GM23338 (cell line): Measurements from ENCODE around the gene AXIN2. TPM values are rescaled to one million over a fixed set of nuclear protein-coding genes. Genes with fewer than 3 reads are reported as not detected.

ENCODE experiments used
- ATAC-seq: fragments of 200-7000 bp; cut with Tn5 transposase; 3 replicates; pipeline ENCODE4 v1.9.1; 2020
- DNase-seq: peaks from one replicate; pipeline ENCODE4 v3.0.0-alpha.2; 2015; ENCODE audit warnings: low spot score
- H2AFZ ChIP-seq: fragments of 200-600 bp; sonication (generic); 2 replicates; pipeline ENCODE4 v1.8.0; 2016; ENCODE audit warnings: antibody characterized with exemption, mild to moderate bottlenecking, moderate library complexity
- H3F3A ChIP-seq: fragments of 200-600 bp; sonication (generic); replicated peaks from 2 replicates; pipeline ENCODE4 v1.8.0; 2017; ENCODE audit warnings: antibody characterized with exemption, mixed run types, low read depth
- H3K27ac ChIP-seq: fragments of 200-600 bp; sonication (generic); 2 replicates; pipeline ENCODE4 v1.6.1; 2016; ENCODE audit warnings: low read depth
- H3K27me3 ChIP-seq: fragments of 200-600 bp; sonication (generic); 2 replicates; pipeline ENCODE4 v1.8.0; 2016; ENCODE audit warnings: mild to moderate bottlenecking, mixed run types, moderate library complexity; ENCODE audit not compliant: insufficient read depth
- H3K36me3 ChIP-seq: fragments of 200-600 bp; sonication (generic); 2 replicates; pipeline ENCODE4 v1.8.0; 2016; ENCODE audit warnings: mild to moderate bottlenecking; ENCODE audit not compliant: insufficient read depth
- H3K4me1 ChIP-seq: fragments of 200-600 bp; sonication (generic); 2 replicates; pipeline ENCODE4 v1.8.0; 2016; ENCODE audit warnings: mild to moderate bottlenecking, moderate library complexity; ENCODE audit not compliant: insufficient read depth
- H3K4me2 ChIP-seq: fragments of 200-600 bp; sonication (generic); 2 replicates; pipeline ENCODE4 v1.7.1; 2017; ENCODE audit warnings: mixed run types
- H3K4me3 ChIP-seq: fragments of 200-600 bp; sonication (generic); 2 replicates; pipeline ENCODE4 v1.6.1; 2016; ENCODE audit warnings: mixed run types
- H3K79me2 ChIP-seq: fragments of 200-600 bp; sonication (generic); replicated peaks from 2 replicates; pipeline ENCODE4 v1.8.0; 2017; ENCODE audit warnings: mild to moderate bottlenecking; ENCODE audit not compliant: insufficient read depth
- H3K9me2 ChIP-seq: fragments of 200-600 bp; sonication (generic); 2 replicates; pipeline ENCODE4 v1.8.0; 2017; ENCODE audit not compliant: insufficient read depth
- H4K20me1 ChIP-seq: fragments of 200-600 bp; sonication (generic); replicated peaks from 2 replicates; pipeline ENCODE4 v1.8.0; 2017; ENCODE audit warnings: mild to moderate bottlenecking; ENCODE audit not compliant: insufficient read depth
- H3K27ac Mint-ChIP-seq: 2 replicates; pipeline ENCODE4 v1.8.0; 2020; ENCODE audit warnings: inconsistent platforms, mild to moderate bottlenecking, moderate library complexity, mixed read lengths
- H3K27me3 Mint-ChIP-seq: 3 replicates; pipeline ENCODE4 v1.8.0; 2022; ENCODE audit warnings: low read depth, mild to moderate bottlenecking, moderate library complexity, mixed read lengths, inconsistent platforms; ENCODE audit not compliant: insufficient read depth, poor library complexity
- H3K36me3 Mint-ChIP-seq: 3 replicates; pipeline ENCODE4 v1.8.0; 2021; ENCODE audit warnings: low read depth, mild to moderate bottlenecking, inconsistent platforms, moderate library complexity, mixed read lengths
- H3K4me1 Mint-ChIP-seq: 3 replicates; pipeline ENCODE4 v1.8.0; 2020; ENCODE audit warnings: mild to moderate bottlenecking, inconsistent platforms, mixed read lengths
- H3K4me3 Mint-ChIP-seq: 3 replicates; pipeline ENCODE4 v1.8.0; 2021; ENCODE audit warnings: moderate library complexity, mild to moderate bottlenecking, inconsistent platforms, mixed read lengths
- H3K9me3 Mint-ChIP-seq: 3 replicates; pipeline ENCODE4 v1.8.0; 2020; ENCODE audit warnings: moderate library complexity, mild to moderate bottlenecking, inconsistent platforms, mixed read lengths
- CREB1 ChIP-seq: fragments of 250-450 bp; sonication (Bioruptor Pico); IDR thresholded peaks from 2 replicates; pipeline ENCODE4 v1.5.0; 2020; ENCODE audit warnings: low read depth, mild to moderate bottlenecking, moderate library complexity
- CTCF ChIP-seq, 2 experiments: fragments of 200-600 bp in 1 of 2; sonication (generic) in 1 of 2; conservative IDR thresholded peaks; 2 replicates each; pipeline versions ENCODE4 v1.5.1 to v1.6.1; 2016 to 2017; ENCODE audit warnings: antibody characterized with exemption in 2 of 2, low read depth in 2 of 2, mild to moderate bottlenecking in 2 of 2, moderate library complexity in 1 of 2
- ETS1 ChIP-seq: IDR thresholded peaks from 2 replicates; pipeline ENCODE4 v1.6.1; 2016; ENCODE audit warnings: antibody characterized with exemption
- EZH2 ChIP-seq: fragments of 200-600 bp; sonication (generic); IDR thresholded peaks from one replicate; pipeline ENCODE4 v1.8.0; 2017; ENCODE audit warnings: antibody characterized with exemption, mild to moderate bottlenecking, low read depth; ENCODE audit not compliant: unreplicated experiment
- JUNB ChIP-seq: IDR thresholded peaks from one replicate; pipeline ENCODE4 v1.6.1; 2016; ENCODE audit warnings: antibody characterized with exemption; ENCODE audit not compliant: unreplicated experiment
- NANOG ChIP-seq: IDR thresholded peaks from 2 replicates; pipeline ENCODE4 v1.6.1; 2016; ENCODE audit warnings: antibody characterized with exemption, borderline replicate concordance
- POLR2AphosphoS5 ChIP-seq: IDR thresholded peaks from 2 replicates; pipeline ENCODE4 v1.6.1; 2016; ENCODE audit warnings: antibody characterized with exemption, low read depth
- REST ChIP-seq: IDR thresholded peaks from one replicate; pipeline ENCODE4 v1.6.1; 2018; ENCODE audit warnings: antibody characterized with exemption; ENCODE audit not compliant: unreplicated experiment
- STAT1 ChIP-seq: IDR thresholded peaks from one replicate; pipeline ENCODE4 v1.6.1; 2016; ENCODE audit warnings: antibody characterized with exemption; ENCODE audit not compliant: unreplicated experiment
- ZNF114 ChIP-seq: fragments of 250-450 bp; sonication (Bioruptor Pico); IDR thresholded peaks from 2 replicates; pipeline ENCODE4 v1.5.0; 2020; ENCODE audit warnings: mild to moderate bottlenecking, moderate library complexity
- ZNF462 ChIP-seq: fragments of 250-450 bp; sonication (Bioruptor Pico); IDR thresholded peaks from 2 replicates; pipeline ENCODE4 v1.5.0; 2020; ENCODE audit warnings: mild to moderate bottlenecking, moderate library complexity
- polyA plus RNA-seq: library from polyadenylated mRNA; unstranded; fragments of >200 nt; fragmentation: Nextera tagmentation; extraction: Ambion mirVana; gene quantifications from 2 replicates; pipeline ENCODE4 v1.2.1, GENCODE V29; 2016
- total RNA-seq: library from RNA; depleted of rRNA; stranded (reverse); fragments of >200 nt; shearing (Covaris generic); gene quantifications from 2 replicates; pipeline ENCODE4 v1.2.3, GENCODE V29; 2014

The AXIN2 gene
- total and polyA plus RNA-seq, 2 experiments from 2014 or later = 8.0 to 32.7 TPM

- TF ChIP-seq ZNF462 (no peak), STAT1 (no peak), CTCF (conservative IDR thresholded peaks at IDR 0.05; ENCODE audit: low read depth in 2 of 2) (no peak), POLR2AphosphoS5 (no peak), ZNF114 (no peak), NANOG (no peak), CREB1 (CRISPR knock-in tag) (no peak), JUNB (no peak)
Observed at GRCh38 chr17:65609749-65610148, 48.3 kb upstream of the AXIN2 start (continued).

GRCh38 chr17:65609286-65609685 is 47.8 kb upstream of the AXIN2 start:
- H3K36me3 Mint-ChIP-seq = no peaks in the 10 kb centered on the region; the same call in 2 of the 3 replicates
- no peak overlapping the region for H3K4me3 Mint-ChIP-seq
- peaks cover 11% of the 10 kb centered on the region for H3K9me2 ChIP-seq
- DNase-seq = no peak
- no peak overlapping the region for H3K27ac Mint-ChIP-seq
- no peaks in the 10 kb centered on the region for H4K20me1 ChIP-seq
- no peak overlapping the region for H3K4me3 ChIP-seq
- no peak overlapping the region for H3K27ac ChIP-seq
- no peaks in the 10 kb centered on the region for H3F3A ChIP-seq
- no peaks in the 10 kb centered on the region for H3K79me2 ChIP-seq
- H3K4me1 Mint-ChIP-seq = no peaks in the 10 kb centered on the region
- H3K4me2 ChIP-seq = no peak overlapping the region
- H2AFZ ChIP-seq = no peak overlapping the region
- no peaks in the 10 kb centered on the region for H3K36me3 ChIP-seq
- H3K4me1 ChIP-seq = no peaks in the 10 kb centered on the region
- ATAC-seq = no peak
- H3K9me3 Mint-ChIP-seq = no peaks in the 10 kb centered on the region
- H3K27me3 Mint-ChIP-seq = peaks cover 5% of the 10 kb centered on the region
- H3K27me3 ChIP-seq = no peaks in the 10 kb centered on the region
- no peak for TF ChIP-seq CTCF (conservative IDR thresholded peaks at IDR 0.05; ENCODE audit: low read depth in 2 of 2)
- TF ChIP-seq EZH2 = no peak
- no peak for TF ChIP-seq JUNB
- TF ChIP-seq NANOG = no peak
- TF ChIP-seq ETS1 = no peak
- TF ChIP-seq REST = no peak
